Esophagus muscularis mucosa (tissue), 4 donors: ENCODE results near the gene FCHO2. TPM values are rescaled to one million over a fixed set of nuclear protein-coding genes. Genes with fewer than 3 reads are reported as not detected.

ENCODE experiments used
- DNase-seq: peaks from one replicate; pipeline ENCODE4 v3.0.0-alpha.2; 2017; ENCODE audit errors: extremely low spot score
- H3K27ac ChIP-seq, 4 donors: fragments of 200-600 bp; sonication (generic); replicated peaks in 1 of 4; 1 replicate in 3 of 4; 2 replicates in 1 of 4; pipeline ENCODE4 v1.5.1; 2016 to 2019; ENCODE audit warnings: mild to moderate bottlenecking in 1 of 4
- H3K27me3 ChIP-seq, 4 donors: fragments of 200-600 bp; sonication (generic); one replicate each; pipeline versions ENCODE4 v1.5.1 to v1.6.0; 2016 to 2019
- H3K36me3 ChIP-seq, 4 donors: fragments of 200-600 bp; sonication (generic); one replicate each; pipeline ENCODE4 v1.5.1; 2016 to 2019
- H3K4me1 ChIP-seq, 4 donors: fragments of 200-600 bp; sonication (generic); one replicate each; pipeline ENCODE4 v1.5.1; 2016 to 2019
- H3K4me3 ChIP-seq, 4 donors: fragments of 200-600 bp; sonication (generic); 1 replicate in 2 of 4; 2 replicates in 2 of 4; pipeline ENCODE4 v1.5.1; 2016 to 2019; ENCODE audit warnings: mild to moderate bottlenecking in 4 of 4, moderate library complexity in 1 of 4
- H3K9me3 ChIP-seq, 4 donors: fragments of 200-600 bp; sonication (generic); 1 replicate in 3 of 4; 2 replicates in 1 of 4; pipeline ENCODE4 v1.5.1; 2016 to 2019
- CTCF ChIP-seq, 3 experiments: fragments of 200-600 bp in 2 of 3; fragments of 450-650 bp in 1 of 3; sonication (generic) in 2 of 3; IDR thresholded peaks; one replicate each; pipeline ENCODE4 v1.5.1; 2017 to 2019; ENCODE audit warnings: antibody characterized with exemption in 3 of 3, mild to moderate bottlenecking in 2 of 3, moderate library complexity in 1 of 3
- EP300 ChIP-seq: sonication (generic); formaldehyde crosslinking; IDR thresholded peaks from one replicate; pipeline ENCODE4 v1.6.1; 2017; ENCODE audit warnings: antibody characterized with exemption
- POLR2A ChIP-seq: fragments of 450-650 bp; IDR thresholded peaks from one replicate; pipeline ENCODE4 v1.6.1; 2017; ENCODE audit warnings: antibody characterized with exemption, moderate library complexity, mild to moderate bottlenecking, low read depth
- POLR2AphosphoS5 ChIP-seq, 2 donors: sonication (generic); formaldehyde crosslinking; IDR thresholded peaks; one replicate each; pipeline ENCODE4 v1.6.1; 2017; ENCODE audit warnings: antibody characterized with exemption in 2 of 2
- WGBS: methylation state at CpG from one replicate; pipeline ENCODE4 v1.1.5; 2018; 5-methylcytosine and 5-hydroxymethylcytosine counted together
- intact Hi-C: fragments of 100-400 bp; cut with DNase I; formaldehyde crosslinking; loops from one replicate; pipeline ENCODE4 v1.15.1; 2023
- total RNA-seq, 4 donors: library from RNA; depleted of rRNA; stranded (reverse); fragments of >200 nt; gene quantifications; one replicate each; pipeline versions ENCODE4 v1.1.0 to v1.2.1, GENCODE V29; 2016

Gene FCHO2
- total RNA-seq, 4 donors from 2014 or later: 19.7 to 26.6 (median 23.1) TPM

- Histone ChIP-seq H3K4me3 (no peak overlapping the region), H3K27me3 (no peaks in the 10 kb centered on the region), H3K36me3 (peaks cover 9 to 42% (median 27%) of the 10 kb centered on the region in 4 donors), H3K4me1 (peaks cover 0 to 5% (median 2%) of the 10 kb centered on the region in 4 donors), H3K9me3 (no peaks in the 10 kb centered on the region), H3K27ac (no peak overlapping the region)
- no peak for TF ChIP-seq POLR2A
- TF ChIP-seq EP300: no peak
- no peak for TF ChIP-seq POLR2AphosphoS5 (IDR thresholded peaks at IDR 0.05)
- no peak for TF ChIP-seq CTCF (IDR thresholded peaks at IDR 0.05)
- intact Hi-C loops: no loop called here
- WGBS: 93% methylated on average over 5 of the region's 5 CpGs
- no peak for DNase-seq
Measured at GRCh38 chr5:73037545-73037944, 81.7 kb downstream of the FCHO2 start.

- no peak for DNase-seq
- intact Hi-C loops: no loop called here
- TF ChIP-seq POLR2A (no peak), CTCF (IDR thresholded peaks at IDR 0.05) (no peak), EP300 (no peak), POLR2AphosphoS5 (IDR thresholded peaks at IDR 0.05) (no peak)
- Histone ChIP-seq H3K27ac (no peak overlapping the region), H3K4me1 (peaks cover 0 to 8% (median 5%) of the 10 kb centered on the region in 4 donors), H3K27me3 (no peaks in the 10 kb centered on the region), H3K9me3 (no peaks in the 10 kb centered on the region), H3K36me3 (peaks cover 9 to 42% (median 27%) of the 10 kb centered on the region in 4 donors), H3K4me3 (no peak overlapping the region)
Measured at GRCh38 chr5:73039082-73039481, 83.2 kb downstream of the FCHO2 start.

GRCh38 chr5:73042993-73043392 is 87.2 kb downstream of the FCHO2 start:
- intact Hi-C loops: no loop called here

GRCh38 chr5:73044546-73044945 is 88.7 kb downstream of the FCHO2 start:
- no peak for DNase-seq
- intact Hi-C loops: no loop called here
- no peak overlapping the region for H3K4me3 ChIP-seq
- H3K27ac ChIP-seq: no peak overlapping the region
- H3K27me3 ChIP-seq: no peaks in the 10 kb centered on the region
- H3K4me1 ChIP-seq: peaks cover 0 to 8% (median 8%) of the 10 kb centered on the region in 4 donors
- TF ChIP-seq POLR2AphosphoS5 (IDR thresholded peaks at IDR 0.05): no peak
- no peak for TF ChIP-seq POLR2A
- H3K9me3 ChIP-seq: no peaks in the 10 kb centered on the region
- H3K36me3 ChIP-seq: no peaks in the 10 kb centered on the region

More at GRCh38 chr5:73042993-73043392, 87.2 kb downstream of the FCHO2 start:
- H3K4me3 ChIP-seq: no peak overlapping the region
- H3K4me1 ChIP-seq: peaks cover 0 to 14% (median 9%) of the 10 kb centered on the region in 4 donors
- H3K36me3 ChIP-seq: peaks cover 0 to 14% (median 4%) of the 10 kb centered on the region in 4 donors
- no peak for DNase-seq
- H3K9me3 ChIP-seq: no peaks in the 10 kb centered on the region
- no peak for TF ChIP-seq CTCF (IDR thresholded peaks at IDR 0.05)
- no peak for TF ChIP-seq POLR2AphosphoS5 (IDR thresholded peaks at IDR 0.05)
- TF ChIP-seq POLR2A: no peak
- no peak for TF ChIP-seq EP300
- H3K27me3 ChIP-seq: no peaks in the 10 kb centered on the region
- no peak overlapping the region for H3K27ac ChIP-seq

GRCh38 chr5:73045623-73046022 is 89.8 kb downstream of the FCHO2 start:
- no peaks in the 10 kb centered on the region for H3K27me3 ChIP-seq
- no peak overlapping the region for H3K27ac ChIP-seq
- DNase-seq: no peak
- TF ChIP-seq POLR2AphosphoS5 (IDR thresholded peaks at IDR 0.05): no peak
- TF ChIP-seq EP300: no peak
- no peaks in the 10 kb centered on the region for H3K9me3 ChIP-seq
- H3K36me3 ChIP-seq: peaks cover 4 to 5% (median 4%) of the 10 kb centered on the region in 4 donors
- intact Hi-C loops: no loop called here
- peaks cover 0 to 8% (median 8%) of the 10 kb centered on the region in 4 donors for H3K4me1 ChIP-seq
- 89% methylated on average over 1 of the region's 1 CpG for WGBS
- no peak overlapping the region for H3K4me3 ChIP-seq

- no peak overlapping the region for H3K27ac ChIP-seq
- H3K4me3 ChIP-seq: no peak overlapping the region
- intact Hi-C loops: no loop called here
- 84% methylated on average over 2 of the region's 2 CpGs for WGBS
- no peak for DNase-seq
- H3K9me3 ChIP-seq: no peaks in the 10 kb centered on the region
- H3K4me1 ChIP-seq: no peaks in the 10 kb centered on the region
- TF ChIP-seq CTCF (IDR thresholded peaks at IDR 0.05) (no peak), POLR2AphosphoS5 (IDR thresholded peaks at IDR 0.05) (no peak), EP300 (no peak), POLR2A (no peak)
- H3K36me3 ChIP-seq: peaks cover 4 to 33% (median 8%) of the 10 kb centered on the region in 4 donors
- no peaks in the 10 kb centered on the region for H3K27me3 ChIP-seq
Measured at GRCh38 chr5:73061593-73061992, 105.8 kb downstream of the FCHO2 start.
